PC-3 (cell line): ENCODE results near the gene PHACTR2.
"Not testable (repeated sequence)": the region's sequence is repeated elsewhere in the genome, so short reads cannot be mapped to it uniquely, and the experiment has no call there.

Source experiments
- EZH2phosphoT487 ChIP-seq: fragments of 300-600 bp; sonication (generic); IDR thresholded peaks from 2 replicates; pipeline ENCODE4 v1.6.1; 2018; ENCODE audit warnings: mild to moderate bottlenecking, antibody characterized with exemption, low read length, borderline replicate concordance
- TF ChIP-seq, protein P1 (sequence below): fragments of 300-600 bp; sonication (generic); conservative IDR thresholded peaks from 2 replicates; pipeline ENCODE4 v1.5.1; 2017; ENCODE audit warnings: antibody characterized with exemption, low read depth, mild to moderate bottlenecking, low read length

GRCh38 chr6:143649319-143649718 is 28.4 kb upstream of the PHACTR2 start:
- TF ChIP-seq, protein P1, sequence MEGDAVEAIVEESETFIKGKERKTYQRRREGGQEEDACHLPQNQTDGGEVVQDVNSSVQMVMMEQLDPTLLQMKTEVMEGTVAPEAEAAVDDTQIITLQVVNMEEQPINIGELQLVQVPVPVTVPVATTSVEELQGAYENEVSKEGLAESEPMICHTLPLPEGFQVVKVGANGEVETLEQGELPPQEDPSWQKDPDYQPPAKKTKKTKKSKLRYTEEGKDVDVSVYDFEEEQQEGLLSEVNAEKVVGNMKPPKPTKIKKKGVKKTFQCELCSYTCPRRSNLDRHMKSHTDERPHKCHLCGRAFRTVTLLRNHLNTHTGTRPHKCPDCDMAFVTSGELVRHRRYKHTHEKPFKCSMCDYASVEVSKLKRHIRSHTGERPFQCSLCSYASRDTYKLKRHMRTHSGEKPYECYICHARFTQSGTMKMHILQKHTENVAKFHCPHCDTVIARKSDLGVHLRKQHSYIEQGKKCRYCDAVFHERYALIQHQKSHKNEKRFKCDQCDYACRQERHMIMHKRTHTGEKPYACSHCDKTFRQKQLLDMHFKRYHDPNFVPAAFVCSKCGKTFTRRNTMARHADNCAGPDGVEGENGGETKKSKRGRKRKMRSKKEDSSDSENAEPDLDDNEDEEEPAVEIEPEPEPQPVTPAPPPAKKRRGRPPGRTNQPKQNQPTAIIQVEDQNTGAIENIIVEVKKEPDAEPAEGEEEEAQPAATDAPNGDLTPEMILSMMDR = not testable (repeated sequence)
- not testable (repeated sequence) for TF ChIP-seq EZH2phosphoT487
